Measurements from ENCODE around the gene FAAP20.

FAAP20 gene

DNA sequence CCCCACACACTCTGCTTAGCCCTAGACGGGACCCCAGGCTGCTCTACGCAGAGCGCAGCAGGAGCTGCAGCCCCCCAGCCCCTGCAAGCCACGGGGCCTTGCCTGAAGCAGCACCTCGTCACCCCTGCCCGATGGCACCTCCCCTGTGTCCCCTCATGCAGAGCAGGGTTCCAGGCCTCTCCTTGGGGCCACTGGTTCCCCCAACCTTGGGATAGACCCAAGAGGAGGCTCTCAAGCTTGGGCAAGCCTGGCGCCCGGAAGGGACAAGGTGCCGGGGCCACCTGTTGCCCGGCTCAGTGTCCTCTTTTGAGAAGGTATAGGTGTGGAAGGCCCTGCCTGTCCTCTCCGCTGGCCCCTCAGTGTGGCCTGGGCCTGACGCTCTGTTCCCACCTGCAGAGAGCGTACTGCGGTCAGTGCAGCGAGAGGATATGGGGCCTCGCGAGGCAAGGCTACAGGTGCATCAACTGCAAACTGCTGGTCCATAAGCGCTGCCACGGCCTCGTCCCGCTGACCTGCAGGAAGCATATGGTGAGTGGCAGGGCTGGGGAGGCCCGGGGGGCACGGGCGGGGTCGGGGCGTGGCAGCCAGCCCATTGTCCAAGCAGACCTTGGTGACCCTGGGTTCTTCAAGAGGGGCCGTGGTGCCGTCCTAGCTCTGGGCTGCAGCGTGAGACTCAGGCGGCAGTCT, 50.6 kb downstream of the FAAP20 start:
- no peak overlapping the region for H3K27ac ChIP-seq
- TF ChIP-seq, protein P1, sequence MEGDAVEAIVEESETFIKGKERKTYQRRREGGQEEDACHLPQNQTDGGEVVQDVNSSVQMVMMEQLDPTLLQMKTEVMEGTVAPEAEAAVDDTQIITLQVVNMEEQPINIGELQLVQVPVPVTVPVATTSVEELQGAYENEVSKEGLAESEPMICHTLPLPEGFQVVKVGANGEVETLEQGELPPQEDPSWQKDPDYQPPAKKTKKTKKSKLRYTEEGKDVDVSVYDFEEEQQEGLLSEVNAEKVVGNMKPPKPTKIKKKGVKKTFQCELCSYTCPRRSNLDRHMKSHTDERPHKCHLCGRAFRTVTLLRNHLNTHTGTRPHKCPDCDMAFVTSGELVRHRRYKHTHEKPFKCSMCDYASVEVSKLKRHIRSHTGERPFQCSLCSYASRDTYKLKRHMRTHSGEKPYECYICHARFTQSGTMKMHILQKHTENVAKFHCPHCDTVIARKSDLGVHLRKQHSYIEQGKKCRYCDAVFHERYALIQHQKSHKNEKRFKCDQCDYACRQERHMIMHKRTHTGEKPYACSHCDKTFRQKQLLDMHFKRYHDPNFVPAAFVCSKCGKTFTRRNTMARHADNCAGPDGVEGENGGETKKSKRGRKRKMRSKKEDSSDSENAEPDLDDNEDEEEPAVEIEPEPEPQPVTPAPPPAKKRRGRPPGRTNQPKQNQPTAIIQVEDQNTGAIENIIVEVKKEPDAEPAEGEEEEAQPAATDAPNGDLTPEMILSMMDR (conservative IDR thresholded peaks at IDR 0.05) = no peak
- no peak for TF ChIP-seq ZFX (IDR thresholded peaks at IDR 0.05)

DNA sequence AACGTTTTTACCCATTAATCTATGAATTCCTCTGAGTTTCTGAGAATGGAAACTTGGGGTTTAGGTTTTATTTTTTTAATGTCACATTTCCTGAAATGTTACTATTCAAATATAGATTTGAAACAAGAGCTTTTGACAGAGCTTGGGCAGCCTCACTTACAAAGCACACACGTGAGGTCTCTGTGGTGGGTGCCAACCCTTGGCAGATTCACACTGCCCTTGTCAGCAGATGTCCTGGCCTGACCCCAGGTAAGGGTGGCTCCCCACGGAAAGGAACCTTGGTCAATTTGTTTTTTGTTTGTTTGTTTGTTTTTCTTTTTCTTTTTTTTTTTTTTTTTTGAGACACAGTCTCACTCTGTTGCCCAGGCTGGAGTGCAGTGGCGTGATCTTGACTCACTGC, 53.5 kb downstream of the FAAP20 start:
- H3K27ac ChIP-seq = no peak overlapping the region
- TF ChIP-seq ZFX (IDR thresholded peaks at IDR 0.05) = no peak
- TF ChIP-seq, protein P1 (conservative IDR thresholded peaks at IDR 0.05) = no peak
